ENCODE results near the gene PPIF. TPM values are rescaled to one million over a fixed set of nuclear protein-coding genes. Genes with fewer than 3 reads are reported as not detected.

PPIF gene
- total RNA-seq, 1 experiment from 2014 or later: 133 TPM

- no peaks in the 10 kb centered on the region for H3K27me3 Mint-ChIP-seq (ENCODE audit: insufficient read depth, unreplicated experiment)
- BruUV-seq (replicated peaks): no TSS peak
- no peak overlapping the region for H3K4me3 ChIP-seq (ENCODE audit: low read depth, low read length)
- ChIA-PET CTCF (no interaction called here), POLR2A (no interaction called here)
- H3K36me3 Mint-ChIP-seq (ENCODE audit: insufficient read depth, unreplicated experiment): peaks cover 16% of the 10 kb centered on the region
- no peaks in the 10 kb centered on the region for H3K27me3 ChIP-seq (replicated peaks; ENCODE audit: control insufficient read depth, insufficient read depth, low read length)
- no peaks in the 10 kb centered on the region for H3K9me3 ChIP-seq
- H3K9me3 Mint-ChIP-seq (ENCODE audit: unreplicated experiment): no peaks in the 10 kb centered on the region
- no peak overlapping the region for H3K4me3 Mint-ChIP-seq (ENCODE audit: unreplicated experiment)
- peaks cover 22% of the 10 kb centered on the region for H3K4me1 ChIP-seq
- TF ChIP-seq CTCF (IDR thresholded peaks at IDR 0.05; ENCODE audit: insufficient read depth in 1 of 2, low read depth in 1 of 2, low read length in 1 of 2, severe bottlenecking in 1 of 2, unreplicated experiment in 1 of 2): no peak
- no peak for DNase-seq
- intact Hi-C loops (cut with micrococcal nuclease; ENCODE audit: unreplicated experiment): no loop called here
- H3K4me1 Mint-ChIP-seq (ENCODE audit: low read depth, unreplicated experiment): peaks cover 8% of the 10 kb centered on the region
- H3K27ac Mint-ChIP-seq (ENCODE audit: unreplicated experiment): no peak overlapping the region
- no peaks in the 10 kb centered on the region; the same call in 1 of the 2 replicates for H3K36me3 ChIP-seq (ENCODE audit: control insufficient read depth, insufficient read depth, low read length)
These were observed 13.5 kb downstream of the PPIF start for GRCh38 chr10:79360499-79361342.

- Mint-ChIP-seq H3K9me3 (ENCODE audit: unreplicated experiment) (no peaks in the 10 kb centered on the region), H3K4me3 (ENCODE audit: unreplicated experiment) (no peak overlapping the region), H3K4me1 (ENCODE audit: low read depth, unreplicated experiment) (peaks cover 8% of the 10 kb centered on the region), H3K36me3 (ENCODE audit: insufficient read depth, unreplicated experiment) (peaks cover 7% of the 10 kb centered on the region), H3K27ac (ENCODE audit: unreplicated experiment) (no peak overlapping the region), H3K27me3 (ENCODE audit: insufficient read depth, unreplicated experiment) (no peaks in the 10 kb centered on the region)
- no TSS peak for BruUV-seq (replicated peaks)
- POLR2A ChIA-PET: no interaction called here
- intact Hi-C loops (cut with micrococcal nuclease; ENCODE audit: unreplicated experiment): no loop called here
- Histone ChIP-seq H3K4me1 (peaks cover 22% of the 10 kb centered on the region), H3K4me3 (ENCODE audit: low read depth, low read length) (no peak overlapping the region), H3K9me3 (no peaks in the 10 kb centered on the region), H3K27me3 (replicated peaks; ENCODE audit: control insufficient read depth, insufficient read depth, low read length) (no peaks in the 10 kb centered on the region), H3K36me3 (ENCODE audit: control insufficient read depth, insufficient read depth, low read length) (no peaks in the 10 kb centered on the region; the same call in 1 of the 2 replicates)
- TF ChIP-seq CTCF (IDR thresholded peaks at IDR 0.05; ENCODE audit: insufficient read depth in 1 of 2, low read depth in 1 of 2, low read length in 1 of 2, severe bottlenecking in 1 of 2, unreplicated experiment in 1 of 2): no peak
- DNase-seq: no peak
- CTCF ChIA-PET: no interaction called here
These were observed 14.6 kb downstream of the PPIF start for GRCh38 chr10:79361726-79362397.

GRCh38 chr10:79367426-79368189, 20.3 kb downstream of the PPIF start:
- no peak for TF ChIP-seq CTCF (IDR thresholded peaks at IDR 0.05; ENCODE audit: insufficient read depth in 1 of 2, low read depth in 1 of 2, low read length in 1 of 2, severe bottlenecking in 1 of 2, unreplicated experiment in 1 of 2)
- POLR2A ChIA-PET: no interaction called here
- no peaks in the 10 kb centered on the region for H3K27me3 Mint-ChIP-seq (ENCODE audit: insufficient read depth, unreplicated experiment)
- H3K4me1 Mint-ChIP-seq (ENCODE audit: low read depth, unreplicated experiment): no peaks in the 10 kb centered on the region
- no TSS peak for BruUV-seq (replicated peaks)
- H3K9me3 ChIP-seq: no peaks in the 10 kb centered on the region; the same call in 1 of the 2 replicates
- H3K27me3 ChIP-seq (replicated peaks; ENCODE audit: control insufficient read depth, insufficient read depth, low read length): no peaks in the 10 kb centered on the region
- intact Hi-C loops (cut with micrococcal nuclease; ENCODE audit: unreplicated experiment): no loop called here
- H3K36me3 ChIP-seq (ENCODE audit: control insufficient read depth, insufficient read depth, low read length): no peaks in the 10 kb centered on the region
- no peak for DNase-seq
- no peaks in the 10 kb centered on the region for H3K4me1 ChIP-seq
- no peak overlapping the region for H3K4me3 Mint-ChIP-seq (ENCODE audit: unreplicated experiment)
- CTCF ChIA-PET: no interaction called here
- H3K4me3 ChIP-seq (ENCODE audit: low read depth, low read length): no peak overlapping the region
- no peaks in the 10 kb centered on the region for H3K9me3 Mint-ChIP-seq (ENCODE audit: unreplicated experiment)
- no peak overlapping the region for H3K27ac Mint-ChIP-seq (ENCODE audit: unreplicated experiment)
- no peaks in the 10 kb centered on the region for H3K36me3 Mint-ChIP-seq (ENCODE audit: insufficient read depth, unreplicated experiment)
